ENCODE results near the gene CNPY2.

The CNPY2 gene

DNA sequence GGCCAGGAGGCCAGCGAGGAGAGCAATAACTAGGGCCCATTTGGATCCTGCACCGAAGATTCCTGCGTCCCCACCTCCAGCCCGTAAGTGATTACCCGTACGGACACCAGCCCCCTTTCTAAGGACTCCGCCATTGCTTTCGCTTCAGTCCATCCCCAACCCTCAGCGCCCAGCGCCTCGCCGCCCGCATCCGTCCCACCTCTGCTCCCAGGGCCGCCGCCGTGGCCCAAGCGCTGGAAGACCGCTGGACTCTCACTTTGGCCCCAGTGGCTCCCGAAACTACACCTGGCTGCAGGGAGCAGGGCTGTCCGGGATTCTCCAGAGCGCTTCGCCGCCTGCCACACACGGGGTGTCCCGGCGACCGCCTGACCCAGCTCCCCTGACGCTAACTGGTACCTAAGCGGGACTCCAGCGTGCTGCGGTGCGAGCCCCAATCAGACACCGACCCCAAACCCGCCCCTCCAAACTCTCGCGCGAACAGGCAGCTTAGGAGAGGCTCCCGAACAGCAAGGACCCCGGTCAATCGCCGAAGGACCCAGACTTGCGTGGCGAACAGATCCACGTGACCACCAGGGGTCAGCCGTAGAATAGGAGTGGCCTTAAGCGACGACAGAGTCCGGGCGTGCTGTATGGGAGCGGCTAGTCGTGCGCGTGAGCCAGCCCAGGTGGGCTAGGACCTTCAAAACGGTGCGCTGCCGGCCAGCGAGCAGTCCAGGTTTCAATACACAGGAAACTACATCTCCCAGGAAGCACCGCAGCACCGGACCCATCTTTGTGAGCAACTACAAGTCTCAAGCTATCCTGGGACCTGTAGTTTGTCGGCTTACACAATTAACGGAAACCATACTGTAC is at the start of gene CNPY2:
TSS of gene CNPY2 (minus strand) at position 367 of the 852 bp plus-strand sequence. CDS start 771 bp downstream, outside the sequence.
- H3K4me3 ChIP-seq (replicated peaks; ENCODE audit: low read depth, low read length), result peak within 1 kb of the TSS; percentile 82
- TF ChIP-seq, protein P1, sequence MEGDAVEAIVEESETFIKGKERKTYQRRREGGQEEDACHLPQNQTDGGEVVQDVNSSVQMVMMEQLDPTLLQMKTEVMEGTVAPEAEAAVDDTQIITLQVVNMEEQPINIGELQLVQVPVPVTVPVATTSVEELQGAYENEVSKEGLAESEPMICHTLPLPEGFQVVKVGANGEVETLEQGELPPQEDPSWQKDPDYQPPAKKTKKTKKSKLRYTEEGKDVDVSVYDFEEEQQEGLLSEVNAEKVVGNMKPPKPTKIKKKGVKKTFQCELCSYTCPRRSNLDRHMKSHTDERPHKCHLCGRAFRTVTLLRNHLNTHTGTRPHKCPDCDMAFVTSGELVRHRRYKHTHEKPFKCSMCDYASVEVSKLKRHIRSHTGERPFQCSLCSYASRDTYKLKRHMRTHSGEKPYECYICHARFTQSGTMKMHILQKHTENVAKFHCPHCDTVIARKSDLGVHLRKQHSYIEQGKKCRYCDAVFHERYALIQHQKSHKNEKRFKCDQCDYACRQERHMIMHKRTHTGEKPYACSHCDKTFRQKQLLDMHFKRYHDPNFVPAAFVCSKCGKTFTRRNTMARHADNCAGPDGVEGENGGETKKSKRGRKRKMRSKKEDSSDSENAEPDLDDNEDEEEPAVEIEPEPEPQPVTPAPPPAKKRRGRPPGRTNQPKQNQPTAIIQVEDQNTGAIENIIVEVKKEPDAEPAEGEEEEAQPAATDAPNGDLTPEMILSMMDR (IDR thresholded peaks at IDR 0.05; ENCODE audit: low read depth, low read length, missing control alignments), result no peak
- DNase-seq (ENCODE audit: extremely low read depth, low read depth), result peak; percentile 94

DNA sequence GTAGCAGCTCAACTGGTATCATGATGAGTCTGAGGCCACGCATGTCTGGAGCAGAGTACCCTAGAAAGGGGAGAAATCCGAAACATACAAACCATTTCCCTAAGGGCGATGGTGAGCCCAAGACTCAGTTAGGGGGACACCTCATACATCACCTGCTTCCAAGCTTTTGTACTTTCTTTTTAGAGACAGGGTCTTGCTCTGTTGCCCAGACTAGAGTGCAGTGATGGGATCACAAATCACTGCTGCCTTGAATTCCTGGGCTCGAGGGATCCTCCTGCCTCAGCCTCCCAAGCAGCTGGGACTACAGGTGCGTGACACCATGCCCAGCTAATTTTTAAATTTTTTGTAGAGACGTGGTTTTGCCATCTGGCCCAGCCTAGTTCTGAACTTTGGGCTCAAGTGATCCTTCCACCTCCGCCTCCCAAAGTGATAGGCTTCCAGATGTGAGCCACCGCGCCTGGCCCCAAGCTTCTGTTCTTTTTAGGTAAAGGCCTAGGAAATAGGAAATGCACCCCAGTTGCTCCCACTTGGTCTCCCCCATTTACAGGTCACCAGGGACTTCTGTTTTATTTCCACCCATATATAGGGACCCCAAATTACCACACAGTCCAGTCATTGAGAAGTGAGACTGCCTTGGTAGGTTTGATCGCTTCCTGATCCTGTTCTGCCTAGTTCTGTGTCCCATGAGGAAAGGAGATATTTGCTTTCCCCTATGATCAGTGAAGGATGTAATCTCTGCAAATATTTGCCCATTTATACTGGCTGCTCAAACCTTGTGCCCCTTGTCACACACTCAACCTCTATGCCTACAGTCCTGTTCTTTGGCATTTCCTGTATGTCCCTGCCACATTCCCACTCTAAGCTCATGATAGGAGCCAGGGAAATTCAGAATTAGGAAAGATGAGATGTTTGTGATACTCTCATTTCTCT is 46.6 kb upstream of the CNPY2 start, which contains the start of gene APOF:
TSS of gene APOF (minus strand) at position 728 of the 930 bp plus-strand sequence. CDS start at position 616, 112 bp downstream.
- H3K4me3 ChIP-seq (replicated peaks; ENCODE audit: low read depth, low read length), result no peak within 1 kb of the TSS
- TF ChIP-seq, protein P1 (IDR thresholded peaks at IDR 0.05; ENCODE audit: low read depth, low read length, missing control alignments), result no peak
- no peak for DNase-seq (ENCODE audit: extremely low read depth, low read depth)

- TF ChIP-seq, protein P1 (IDR thresholded peaks at IDR 0.05; ENCODE audit: low read depth, low read length, missing control alignments), result no peak
- H3K4me3 ChIP-seq (replicated peaks; ENCODE audit: low read depth, low read length), result no peak overlapping the region
- DNase-seq (ENCODE audit: extremely low read depth, low read depth), result no peak
Measured at GRCh38 chr12:56361487-56362129, 45.8 kb upstream of the CNPY2 start.

DNA sequence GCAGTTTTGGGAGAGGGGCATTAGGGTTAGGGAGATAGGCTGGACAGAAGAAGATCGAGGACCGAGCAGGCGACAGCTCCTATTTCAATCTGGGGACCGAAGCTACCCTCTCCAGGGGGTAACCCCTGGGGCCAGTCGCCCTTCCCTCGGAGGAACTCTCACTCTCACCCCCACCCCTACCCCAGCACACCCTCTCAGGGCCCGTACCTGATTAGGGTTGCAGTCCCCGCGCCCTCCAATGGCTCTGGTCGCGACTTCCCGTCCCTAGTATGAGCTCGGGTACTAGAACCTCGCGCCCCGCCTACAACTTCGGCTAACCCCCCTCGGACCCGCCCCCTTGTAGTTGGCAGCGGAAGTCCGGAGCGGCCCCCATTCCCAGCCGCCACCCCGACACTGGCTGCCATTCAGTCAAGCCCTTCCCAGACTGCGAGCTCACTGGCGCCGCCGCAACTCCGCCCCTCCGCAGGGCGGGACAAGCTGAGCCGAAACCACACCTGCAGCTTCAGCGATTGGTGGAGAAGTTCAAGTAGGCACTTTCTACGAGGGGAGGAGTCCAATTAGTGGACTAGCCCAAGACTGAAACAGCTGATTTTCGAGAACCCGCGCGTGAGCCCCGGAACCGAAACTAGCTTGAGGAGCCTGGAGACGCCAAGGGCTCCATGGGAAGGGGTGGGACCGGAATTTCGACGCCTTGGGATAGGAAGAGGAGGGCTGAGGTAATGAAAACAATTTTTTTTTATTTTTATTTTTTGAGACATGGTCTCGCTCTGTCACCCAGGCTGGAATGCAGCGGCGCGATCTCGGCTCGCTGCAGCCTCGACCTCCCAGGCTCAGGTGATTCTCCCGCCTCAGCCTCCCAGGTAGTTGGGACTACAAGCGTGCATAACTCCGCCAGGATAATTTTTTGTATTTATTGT is 44.3 kb upstream of the CNPY2 start, which contains the start of gene STAT2:
TSS of gene STAT2 (minus strand) at position 257 of the 917 bp plus-strand sequence. CDS start 3,536 bp downstream, outside the sequence.
- TF ChIP-seq, protein P1 (IDR thresholded peaks at IDR 0.05; ENCODE audit: low read depth, low read length, missing control alignments), result no peak
- DNase-seq (ENCODE audit: extremely low read depth, low read depth), result peak; percentile 100
- H3K4me3 ChIP-seq (replicated peaks; ENCODE audit: low read depth, low read length), result peak within 1 kb of the TSS; percentile 61

GRCh38 chr12:56358836-56359532 is 43.2 kb upstream of the CNPY2 start:
- DNase-seq (ENCODE audit: extremely low read depth, low read depth), result peak; percentile 66
- TF ChIP-seq, protein P1 (IDR thresholded peaks at IDR 0.05; ENCODE audit: low read depth, low read length, missing control alignments), result no peak
- H3K4me3 ChIP-seq (replicated peaks; ENCODE audit: low read depth, low read length), result peak overlapping the region; percentile 61
